ENCODE results near the gene SMIM27. TPM values are rescaled to one million over a fixed set of nuclear protein-coding genes. Genes with fewer than 3 reads are reported as not detected.

Gene SMIM27
- total RNA-seq, 1 donor from 2014 or later: 15.9 TPM

- ATAC-seq (ENCODE audit: low read depth): no peak
- no peak overlapping the region for H3K27ac Mint-ChIP-seq
Observed at GRCh38 chr9:32554107-32554506, 2.0 kb downstream of the SMIM27 start.

GRCh38 chr9:32554591-32554990 is 2.5 kb downstream of the SMIM27 start:
- intact Hi-C loops (cut with micrococcal nuclease): loop anchor here (10.0 kb wide), 3 partner anchors 610 to 920 kb away; partner anchors contain the start of genes B4GALT1, NFX1 and NOL6
- peaks cover 34% of the 10 kb centered on the region for H3K4me1 Mint-ChIP-seq
- POLR2A ChIA-PET: interaction anchor here (0.6 to 0.9 kb wide), 2 partner anchors 28 to 502 kb away, joined by 3 to 8 read pairs; partner anchors contain the start of gene RIGI

More at GRCh38 chr9:32554107-32554506, 2.0 kb downstream of the SMIM27 start:
- TF ChIP-seq CTCF (IDR thresholded peaks at IDR 0.05): no peak
- peaks cover 29% of the 10 kb centered on the region for H3K36me3 Mint-ChIP-seq (ENCODE audit: low read depth)
- peaks cover 34% of the 10 kb centered on the region for H3K4me1 Mint-ChIP-seq
- no peaks in the 10 kb centered on the region for H3K9me3 Mint-ChIP-seq
- ChIA-PET POLR2A (interaction anchor here (0.9 kb wide), 1 partner anchor 28 kb away, joined by 3 read pairs; the partner anchor contains the start of gene RIGI), CTCF (interaction anchor here (1.0 to 2.4 kb wide), 3 partner anchors 18 to 175 kb away, joined by 3 to 8 read pairs (median 6); partner anchors contain the start of gene NDUFB6)
- intact Hi-C loops (cut with micrococcal nuclease): loop anchor here (10.0 kb wide), 3 partner anchors 611 to 921 kb away; partner anchors contain the start of genes B4GALT1, NFX1 and NOL6
- no peak for DNase-seq
- peak overlapping the region; percentile 24 for H3K4me3 Mint-ChIP-seq
- H3K27me3 Mint-ChIP-seq: no peaks in the 10 kb centered on the region

GRCh38 chr9:32558408-32558934 is 6.3 kb downstream of the SMIM27 start:
- H3K36me3 Mint-ChIP-seq (ENCODE audit: low read depth): peaks cover 8% of the 10 kb centered on the region
- no peak for TF ChIP-seq CTCF (IDR thresholded peaks at IDR 0.05)
- peaks cover 16% of the 10 kb centered on the region for H3K4me1 Mint-ChIP-seq
- intact Hi-C loops (cut with micrococcal nuclease): loop anchor here (10.0 kb wide), 3 partner anchors 606 to 916 kb away; partner anchors contain the start of genes B4GALT1, NFX1 and NOL6
- H3K4me3 Mint-ChIP-seq: no peak overlapping the region
- H3K9me3 Mint-ChIP-seq: no peaks in the 10 kb centered on the region
- no peak overlapping the region for H3K27ac Mint-ChIP-seq
- ChIA-PET CTCF (interaction anchor here (1.8 kb wide), 1 partner anchor 14 kb away, joined by 4 read pairs; no protein-coding TSS in a partner anchor), POLR2A (interaction anchor here (1.1 kb wide), 1 partner anchor 14 kb away, joined by 3 read pairs; no protein-coding TSS in a partner anchor)
- no peaks in the 10 kb centered on the region for H3K27me3 Mint-ChIP-seq
- ATAC-seq (ENCODE audit: low read depth) (no peak), DNase-seq (no peak)

More at GRCh38 chr9:32554591-32554990, 2.5 kb downstream of the SMIM27 start:
- ATAC-seq (ENCODE audit: low read depth): no peak
- H3K36me3 Mint-ChIP-seq (ENCODE audit: low read depth): peaks cover 27% of the 10 kb centered on the region
- H3K4me3 Mint-ChIP-seq: no peak overlapping the region
- H3K27me3 Mint-ChIP-seq: no peaks in the 10 kb centered on the region
- DNase-seq: no peak
- CTCF ChIA-PET: interaction anchor here (1.0 to 2.4 kb wide), 3 partner anchors 18 to 175 kb away, joined by 3 to 8 read pairs (median 6); partner anchors contain the start of gene NDUFB6
- no peaks in the 10 kb centered on the region for H3K9me3 Mint-ChIP-seq
- no peak for TF ChIP-seq CTCF (IDR thresholded peaks at IDR 0.05)
- H3K27ac Mint-ChIP-seq: no peak overlapping the region

GRCh38 chr9:32565967-32566366 is 13.8 kb downstream of the SMIM27 start:
- no peak for DNase-seq
- Mint-ChIP-seq H3K27me3 (no peaks in the 10 kb centered on the region), H3K36me3 (ENCODE audit: low read depth) (peaks cover 55% of the 10 kb centered on the region), H3K9me3 (no peaks in the 10 kb centered on the region), H3K4me3 (no peak overlapping the region), H3K4me1 (peaks cover 5% of the 10 kb centered on the region), H3K27ac (no peak overlapping the region)
- ChIA-PET POLR2A (no interaction called here), CTCF (interaction anchor here (0.6 to 1.3 kb wide), 2 partner anchors 134 to 187 kb away, joined by 3 to 7 read pairs; no protein-coding TSS in a partner anchor)
- intact Hi-C loops (cut with micrococcal nuclease): no loop called here
- ATAC-seq (ENCODE audit: low read depth): no peak
- no peak for TF ChIP-seq CTCF (IDR thresholded peaks at IDR 0.05)

GRCh38 chr9:32566770-32567169 is 14.6 kb downstream of the SMIM27 start:
- H3K27me3 Mint-ChIP-seq: no peaks in the 10 kb centered on the region
- H3K4me3 Mint-ChIP-seq: no peak overlapping the region
- ATAC-seq (ENCODE audit: low read depth) (no peak), DNase-seq (no peak)
- peaks cover 7% of the 10 kb centered on the region for H3K4me1 Mint-ChIP-seq
- no peaks in the 10 kb centered on the region for H3K9me3 Mint-ChIP-seq
- CTCF ChIA-PET: interaction anchor here (1.3 kb wide), 1 partner anchor 188 kb away, joined by 7 read pairs; no protein-coding TSS in a partner anchor
- no peak overlapping the region for H3K27ac Mint-ChIP-seq
- POLR2A ChIA-PET: no interaction called here
- peaks cover 55% of the 10 kb centered on the region for H3K36me3 Mint-ChIP-seq (ENCODE audit: low read depth)
- TF ChIP-seq CTCF (IDR thresholded peaks at IDR 0.05): no peak
- intact Hi-C loops (cut with micrococcal nuclease): no loop called here

Data from activated B cell treated with CpG ODN at 0.5 μM for 24 hours (primary cell).